Measurements from ENCODE around the gene EOGT.

The EOGT gene

DNA sequence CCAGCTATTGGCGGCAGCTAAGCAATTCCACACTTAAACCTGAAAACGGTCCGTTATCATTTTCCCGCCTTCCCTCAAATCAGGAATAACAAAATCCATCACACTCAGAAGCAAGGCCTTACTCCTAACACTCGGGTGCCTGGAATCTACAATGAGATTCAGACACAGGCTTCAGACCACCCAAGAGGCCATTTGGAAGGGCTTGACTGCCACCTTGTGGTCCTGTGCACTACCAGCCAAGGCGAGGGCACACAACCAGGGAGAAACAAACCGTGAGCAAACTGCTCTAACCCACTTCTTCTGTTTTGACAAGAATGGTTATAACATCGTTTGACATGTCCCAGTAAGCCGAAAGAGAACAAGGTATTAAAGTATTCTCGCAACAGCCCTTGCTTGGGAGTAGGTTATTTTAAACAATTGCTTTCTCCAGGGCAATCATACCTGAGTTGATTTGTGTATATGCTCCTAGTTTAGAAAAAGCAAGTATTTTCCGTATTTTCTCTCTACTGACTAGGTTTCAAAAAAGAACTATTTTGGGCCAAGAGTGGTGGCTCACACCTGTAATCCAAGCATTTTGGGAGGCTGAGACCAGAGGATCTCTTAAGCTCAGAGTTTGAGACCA is 41.0 kb downstream of the EOGT start:
- DNase-seq (ENCODE audit: low spot score) = peak; percentile 36
- in situ Hi-C loops (cut with MboI; ENCODE audit: low pct_unique_long_range_greater_than_20kb, low sequenced_read_pairs, unreplicated experiment) = no loop called here
- TF ChIP-seq, protein P1, sequence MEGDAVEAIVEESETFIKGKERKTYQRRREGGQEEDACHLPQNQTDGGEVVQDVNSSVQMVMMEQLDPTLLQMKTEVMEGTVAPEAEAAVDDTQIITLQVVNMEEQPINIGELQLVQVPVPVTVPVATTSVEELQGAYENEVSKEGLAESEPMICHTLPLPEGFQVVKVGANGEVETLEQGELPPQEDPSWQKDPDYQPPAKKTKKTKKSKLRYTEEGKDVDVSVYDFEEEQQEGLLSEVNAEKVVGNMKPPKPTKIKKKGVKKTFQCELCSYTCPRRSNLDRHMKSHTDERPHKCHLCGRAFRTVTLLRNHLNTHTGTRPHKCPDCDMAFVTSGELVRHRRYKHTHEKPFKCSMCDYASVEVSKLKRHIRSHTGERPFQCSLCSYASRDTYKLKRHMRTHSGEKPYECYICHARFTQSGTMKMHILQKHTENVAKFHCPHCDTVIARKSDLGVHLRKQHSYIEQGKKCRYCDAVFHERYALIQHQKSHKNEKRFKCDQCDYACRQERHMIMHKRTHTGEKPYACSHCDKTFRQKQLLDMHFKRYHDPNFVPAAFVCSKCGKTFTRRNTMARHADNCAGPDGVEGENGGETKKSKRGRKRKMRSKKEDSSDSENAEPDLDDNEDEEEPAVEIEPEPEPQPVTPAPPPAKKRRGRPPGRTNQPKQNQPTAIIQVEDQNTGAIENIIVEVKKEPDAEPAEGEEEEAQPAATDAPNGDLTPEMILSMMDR (IDR thresholded peaks at IDR 0.05; ENCODE audit: extremely low read depth, insufficient read depth, missing control alignments) = peak; percentile 71

DNA sequence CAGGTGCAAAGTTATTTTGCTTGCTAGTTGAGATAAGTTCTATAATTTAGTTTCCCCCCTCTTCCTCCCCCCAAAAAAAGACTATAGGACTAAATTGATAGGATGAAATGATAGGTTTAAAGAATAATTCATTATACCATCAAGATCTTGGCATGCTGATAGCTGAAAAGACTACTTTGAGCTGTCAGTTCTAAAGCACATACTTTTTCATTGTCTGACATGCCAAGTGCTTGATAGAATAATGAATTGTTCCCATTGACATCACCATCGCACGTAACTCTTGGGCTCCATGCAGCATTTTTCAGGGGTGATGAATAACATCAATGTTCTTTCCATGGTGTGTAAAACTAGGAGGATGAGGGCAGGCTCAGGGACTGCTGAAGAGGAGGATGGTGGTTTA is 48.8 kb downstream of the EOGT start:
- TF ChIP-seq, protein P1 (IDR thresholded peaks at IDR 0.05; ENCODE audit: extremely low read depth, insufficient read depth, missing control alignments) = no peak
- no peak for DNase-seq (ENCODE audit: low spot score)
- in situ Hi-C loops (cut with MboI; ENCODE audit: low pct_unique_long_range_greater_than_20kb, low sequenced_read_pairs, unreplicated experiment) = no loop called here

DNA sequence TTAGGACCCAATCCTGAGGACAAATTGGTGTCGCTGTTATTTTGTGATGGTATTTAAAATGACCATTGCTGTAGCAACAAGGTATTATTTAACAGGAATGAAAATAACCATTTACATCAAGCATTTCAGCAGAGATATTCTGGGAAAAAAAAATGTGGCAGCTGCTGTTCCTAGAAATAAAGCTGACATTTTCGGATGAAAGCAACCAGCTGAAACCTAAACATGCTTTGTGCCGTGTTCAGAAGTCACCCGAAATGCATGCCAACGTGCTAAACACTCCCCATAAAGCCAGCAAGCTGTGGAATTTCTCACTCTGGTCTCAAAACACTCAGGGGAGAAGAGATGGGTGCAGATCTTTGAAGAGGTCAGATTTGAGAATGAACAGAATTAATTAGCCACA is 49.6 kb downstream of the EOGT start:
- no peak for DNase-seq (ENCODE audit: low spot score)

DNA sequence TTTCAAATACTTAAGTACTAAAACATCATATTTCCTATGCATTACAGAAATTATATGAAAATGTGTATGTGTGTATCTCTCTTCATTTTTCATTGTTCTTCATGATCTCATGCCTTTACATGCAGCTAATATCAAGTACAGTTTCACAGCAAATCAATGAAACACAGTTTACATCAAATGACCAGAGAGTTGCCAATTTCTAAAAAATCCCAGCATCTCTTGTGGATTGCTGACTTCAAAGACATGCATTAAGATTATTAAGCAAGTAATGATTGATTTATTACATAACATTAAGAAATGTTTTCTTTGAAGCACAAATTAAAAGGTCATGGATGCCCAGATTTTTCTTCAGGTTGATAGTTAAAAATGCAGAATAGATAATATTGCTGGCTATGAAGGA is 50.1 kb downstream of the EOGT start:
- in situ Hi-C loops (cut with MboI; ENCODE audit: low pct_unique_long_range_greater_than_20kb, low sequenced_read_pairs, unreplicated experiment) = no loop called here
- TF ChIP-seq, protein P1 (IDR thresholded peaks at IDR 0.05; ENCODE audit: extremely low read depth, insufficient read depth, missing control alignments) = no peak

More for the DNA sequence above, 49.6 kb downstream of the EOGT start:
- TF ChIP-seq, protein P1 (IDR thresholded peaks at IDR 0.05; ENCODE audit: extremely low read depth, insufficient read depth, missing control alignments) = no peak
- in situ Hi-C loops (cut with MboI; ENCODE audit: low pct_unique_long_range_greater_than_20kb, low sequenced_read_pairs, unreplicated experiment) = no loop called here

DNA sequence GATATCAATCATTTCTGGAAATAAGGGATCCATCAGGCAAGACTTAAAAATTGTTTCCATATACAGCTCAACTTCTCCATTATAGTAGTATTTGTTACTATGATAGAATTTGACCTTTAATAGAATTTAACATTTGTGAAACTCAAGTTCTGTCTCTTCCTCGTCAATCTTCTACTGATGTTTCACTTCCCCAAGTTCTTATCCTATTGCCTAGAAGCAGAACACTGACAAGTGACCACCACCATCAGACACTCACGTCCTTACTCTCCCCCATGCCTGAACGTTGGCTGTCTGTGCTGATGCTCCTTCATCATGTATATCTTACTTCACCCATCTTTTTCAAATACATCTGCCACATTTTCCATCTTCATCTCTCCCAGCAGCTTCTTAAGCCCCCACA is 54.6 kb downstream of the EOGT start:
- TF ChIP-seq, protein P1 (IDR thresholded peaks at IDR 0.05; ENCODE audit: extremely low read depth, insufficient read depth, missing control alignments) = no peak

More for the DNA sequence above, 50.1 kb downstream of the EOGT start:
- DNase-seq (ENCODE audit: low spot score) = no peak

DNA sequence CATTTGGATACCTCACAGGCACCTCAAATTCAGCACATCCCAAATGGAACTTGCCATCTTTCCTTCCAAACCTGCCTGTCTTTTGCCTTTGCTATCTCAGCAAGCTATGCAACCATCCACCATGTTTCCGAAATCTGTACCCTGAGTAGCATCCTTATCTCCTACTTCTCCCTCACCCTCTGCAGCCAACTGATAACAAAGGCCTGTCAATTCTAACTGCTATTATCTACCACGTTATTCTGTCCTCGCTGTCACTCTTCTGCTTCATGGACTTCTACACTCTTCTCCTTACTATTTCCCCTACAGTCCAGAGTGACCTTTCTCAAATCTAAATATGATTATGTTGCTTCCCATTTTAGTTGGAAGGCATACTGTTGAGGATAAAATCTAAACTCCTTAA is 55.6 kb downstream of the EOGT start:
- TF ChIP-seq, protein P1 (IDR thresholded peaks at IDR 0.05; ENCODE audit: extremely low read depth, insufficient read depth, missing control alignments) = no peak
- no peak for DNase-seq (ENCODE audit: low spot score)
- in situ Hi-C loops (cut with MboI; ENCODE audit: low pct_unique_long_range_greater_than_20kb, low sequenced_read_pairs, unreplicated experiment) = no loop called here

More for the DNA sequence above, 54.6 kb downstream of the EOGT start:
- in situ Hi-C loops (cut with MboI; ENCODE audit: low pct_unique_long_range_greater_than_20kb, low sequenced_read_pairs, unreplicated experiment) = no loop called here
- no peak for DNase-seq (ENCODE audit: low spot score)

Measured in GM13977 (cell line).